ENCODE results near the gene POLR1A.

POLR1A gene

GRCh38 chr2:86036669-86037138 is 69.0 kb downstream of the POLR1A start:
- DNase-seq: no peak

- DNase-seq: no peak
Measured at GRCh38 chr2:86035883-86036668, 69.6 kb downstream of the POLR1A start.

GRCh38 chr2:86035376-86035882 is 70.3 kb downstream of the POLR1A start:
- DNase-seq: no peak

GRCh38 chr2:86033751-86034692 is 71.7 kb downstream of the POLR1A start:
- DNase-seq: no peak

DNA sequence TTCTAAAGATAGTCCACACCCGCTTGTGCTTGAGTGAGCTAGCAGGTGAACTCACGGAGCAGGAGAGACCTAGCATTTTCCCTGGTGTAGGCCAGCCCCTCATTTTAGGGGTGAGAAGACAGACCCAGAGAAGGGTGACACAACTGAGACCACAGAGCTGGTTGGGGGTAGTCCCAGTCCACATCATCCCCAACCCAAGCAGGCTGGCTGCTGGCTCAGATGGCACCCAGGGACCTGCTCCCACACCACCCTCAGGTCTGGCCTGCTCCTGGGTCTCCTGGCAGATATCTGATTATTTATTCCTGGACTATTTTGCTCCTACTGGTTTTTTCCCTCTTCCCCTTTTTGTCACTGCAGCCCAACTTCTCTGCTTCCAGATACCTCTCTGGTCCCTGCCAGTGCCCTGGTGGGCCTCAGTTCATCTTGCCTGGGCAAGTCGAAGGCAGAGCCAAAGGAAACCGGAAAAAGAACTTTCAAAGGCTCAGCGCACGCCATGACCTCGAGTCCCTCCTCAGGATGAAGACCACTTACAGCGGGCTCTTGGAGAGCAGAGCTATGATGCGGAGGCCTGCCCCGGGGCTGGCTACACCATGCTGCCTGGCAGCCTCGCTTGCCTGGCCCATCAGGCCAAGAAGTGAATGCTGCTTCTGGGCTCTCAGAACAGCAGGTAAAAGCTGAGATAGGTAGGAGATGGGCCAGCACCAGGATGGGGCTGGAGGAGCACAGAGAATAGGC is 72.7 kb downstream of the POLR1A start:
- no peak for DNase-seq

DNA sequence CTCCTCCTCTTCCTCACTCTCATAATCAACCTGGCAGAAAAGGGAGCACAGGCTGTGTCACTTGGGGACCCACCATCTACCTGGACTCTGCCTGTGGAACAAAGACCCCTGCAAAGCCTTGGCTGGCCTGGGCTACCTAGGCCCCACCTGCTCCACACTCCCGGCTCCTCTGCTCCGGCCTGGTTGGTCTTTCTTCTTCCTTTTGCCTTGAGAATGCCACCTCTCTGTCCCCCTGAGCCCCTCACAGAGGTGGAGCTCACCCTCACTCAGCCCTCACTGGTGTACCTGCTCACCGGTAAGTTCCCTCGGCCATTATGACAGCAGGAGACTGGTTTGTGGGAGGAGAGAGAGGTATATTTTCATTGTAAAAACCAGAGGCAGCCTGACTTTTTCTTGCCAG is 74.1 kb downstream of the POLR1A start:
- DNase-seq: no peak

DNA sequence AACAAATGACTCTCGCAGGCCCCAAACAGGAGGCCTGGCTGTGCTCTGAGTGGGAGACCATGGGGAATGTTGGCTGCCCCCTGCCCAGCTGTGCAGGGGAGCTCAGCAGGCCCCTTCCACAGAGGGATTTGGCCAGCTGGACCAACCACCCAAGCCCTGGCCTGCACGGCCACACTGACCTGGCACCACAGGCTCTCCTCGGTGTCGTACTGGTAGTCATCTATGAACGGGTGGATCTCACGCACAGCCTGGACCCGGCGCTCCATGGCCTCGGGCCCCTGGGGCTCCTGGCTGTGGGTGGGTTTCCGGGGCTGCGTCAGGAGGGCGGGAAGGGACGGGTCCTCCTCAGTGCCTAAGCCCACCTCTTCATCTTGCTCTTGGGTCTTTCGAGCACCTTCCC is 74.5 kb downstream of the POLR1A start:
- no peak for DNase-seq

DNA sequence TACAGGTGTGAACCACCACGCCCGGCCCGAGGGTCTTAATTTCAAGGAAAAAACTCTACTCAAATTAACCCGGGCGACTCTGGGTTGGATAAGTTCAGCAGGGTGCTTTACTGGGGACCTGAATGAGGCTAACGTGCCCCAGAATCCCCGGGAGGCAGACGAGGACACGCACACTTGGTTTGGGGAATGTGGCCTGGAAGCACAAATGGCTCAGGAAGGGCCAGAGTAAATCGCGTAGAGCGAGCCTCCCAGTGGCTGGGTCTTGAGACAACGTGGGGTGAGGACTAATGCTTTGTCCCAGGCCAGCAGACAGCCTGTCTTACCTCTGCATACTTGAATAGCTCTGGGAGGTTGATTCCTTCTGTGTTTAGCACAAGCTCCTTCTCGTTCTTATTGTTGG is 75.8 kb downstream of the POLR1A start:
- DNase-seq: no peak

DNA sequence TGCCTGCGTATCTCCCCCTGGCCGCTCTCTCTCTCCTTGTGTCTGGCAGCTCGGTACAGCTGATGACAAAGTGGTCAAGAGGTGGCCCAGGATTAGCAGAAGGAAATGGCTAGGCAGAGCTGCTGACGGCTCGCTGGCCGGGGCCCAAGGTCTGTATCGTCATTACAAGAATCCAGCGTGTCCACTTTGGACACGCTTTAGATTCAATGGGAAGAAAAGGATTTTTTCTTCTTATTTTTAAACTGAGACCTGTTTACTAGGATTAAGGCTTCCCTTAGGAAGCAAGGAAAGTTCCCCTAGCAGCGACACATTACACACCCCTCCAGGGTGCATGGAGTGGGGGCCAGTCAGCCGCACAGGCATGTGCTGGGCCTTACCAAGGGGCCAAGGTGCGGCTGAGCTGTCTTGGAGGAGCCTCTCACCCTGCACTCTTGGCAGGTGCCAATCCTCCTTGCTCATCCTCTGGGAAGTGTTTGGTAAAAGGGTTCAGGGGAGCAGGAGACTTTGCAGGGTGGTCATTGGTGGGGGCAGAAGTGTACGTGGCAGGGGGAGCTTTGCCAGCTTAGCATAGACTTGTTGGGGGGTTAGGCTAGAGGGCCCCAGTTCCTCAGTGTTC is 76.8 kb downstream of the POLR1A start:
- DNase-seq: no peak

- no peak for DNase-seq
Measured at GRCh38 chr2:86027922-86028765, 77.5 kb downstream of the POLR1A start.

GRCh38 chr2:86027196-86027921 is 78.3 kb downstream of the POLR1A start:
- no peak for DNase-seq

DNA sequence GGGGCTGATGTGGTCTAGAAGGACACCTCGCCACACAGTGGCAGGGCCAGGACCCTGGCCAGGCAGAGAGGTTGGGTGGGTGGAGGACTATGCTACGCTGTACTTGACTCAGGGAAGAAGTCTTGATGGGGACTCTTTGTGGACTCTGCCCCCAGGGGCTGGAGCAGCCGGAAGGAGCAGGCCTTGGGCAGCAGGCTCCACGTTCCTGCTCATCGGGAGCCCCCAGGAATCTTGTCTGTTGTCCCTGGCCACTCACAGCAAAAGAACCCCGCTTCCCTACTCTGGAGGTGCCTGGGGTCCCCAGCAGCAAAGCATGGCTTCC is 79.0 kb downstream of the POLR1A start:
- no peak for DNase-seq

GRCh38 chr2:86025976-86026743 is 79.5 kb downstream of the POLR1A start:
- no peak for DNase-seq

- DNase-seq: no peak
Measured at GRCh38 chr2:86025229-86025820, 80.4 kb downstream of the POLR1A start.

GRCh38 chr2:86023366-86023712 is 82.3 kb downstream of the POLR1A start:
- no peak for DNase-seq

DNA sequence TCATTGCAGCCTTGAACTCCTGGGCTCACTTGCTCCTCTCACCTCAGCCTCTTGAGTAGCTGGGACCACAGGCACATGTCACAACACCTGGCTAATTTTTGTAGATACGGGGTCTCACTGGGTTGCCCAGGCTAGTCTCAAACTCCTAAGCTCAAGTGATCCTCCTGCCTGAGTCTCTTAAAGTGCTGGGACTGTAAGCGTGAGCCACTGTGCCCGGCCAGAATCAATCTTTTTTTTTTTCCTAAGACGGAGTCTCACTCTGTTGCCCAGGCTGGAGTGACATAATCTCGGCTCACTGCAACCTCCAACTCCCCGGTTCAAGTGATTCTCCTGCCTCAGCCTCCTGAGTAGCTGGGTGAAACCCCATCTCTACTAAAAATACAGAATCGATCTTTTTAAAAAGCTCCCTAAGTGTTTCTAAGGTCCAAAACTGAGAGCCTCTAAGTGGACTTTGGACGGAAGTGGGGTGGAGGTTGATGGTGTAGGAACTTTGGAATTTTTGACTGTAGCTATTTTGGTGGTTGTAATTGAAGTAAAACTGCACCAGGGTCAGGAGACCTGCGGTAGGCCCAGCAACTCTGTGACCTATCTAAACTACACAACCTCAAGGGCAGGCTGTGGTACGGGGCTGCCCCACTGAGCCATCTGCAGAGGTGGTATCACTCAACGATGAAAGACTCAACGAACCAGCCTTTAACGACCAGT is 82.9 kb downstream of the POLR1A start:
- DNase-seq: no peak

DNA sequence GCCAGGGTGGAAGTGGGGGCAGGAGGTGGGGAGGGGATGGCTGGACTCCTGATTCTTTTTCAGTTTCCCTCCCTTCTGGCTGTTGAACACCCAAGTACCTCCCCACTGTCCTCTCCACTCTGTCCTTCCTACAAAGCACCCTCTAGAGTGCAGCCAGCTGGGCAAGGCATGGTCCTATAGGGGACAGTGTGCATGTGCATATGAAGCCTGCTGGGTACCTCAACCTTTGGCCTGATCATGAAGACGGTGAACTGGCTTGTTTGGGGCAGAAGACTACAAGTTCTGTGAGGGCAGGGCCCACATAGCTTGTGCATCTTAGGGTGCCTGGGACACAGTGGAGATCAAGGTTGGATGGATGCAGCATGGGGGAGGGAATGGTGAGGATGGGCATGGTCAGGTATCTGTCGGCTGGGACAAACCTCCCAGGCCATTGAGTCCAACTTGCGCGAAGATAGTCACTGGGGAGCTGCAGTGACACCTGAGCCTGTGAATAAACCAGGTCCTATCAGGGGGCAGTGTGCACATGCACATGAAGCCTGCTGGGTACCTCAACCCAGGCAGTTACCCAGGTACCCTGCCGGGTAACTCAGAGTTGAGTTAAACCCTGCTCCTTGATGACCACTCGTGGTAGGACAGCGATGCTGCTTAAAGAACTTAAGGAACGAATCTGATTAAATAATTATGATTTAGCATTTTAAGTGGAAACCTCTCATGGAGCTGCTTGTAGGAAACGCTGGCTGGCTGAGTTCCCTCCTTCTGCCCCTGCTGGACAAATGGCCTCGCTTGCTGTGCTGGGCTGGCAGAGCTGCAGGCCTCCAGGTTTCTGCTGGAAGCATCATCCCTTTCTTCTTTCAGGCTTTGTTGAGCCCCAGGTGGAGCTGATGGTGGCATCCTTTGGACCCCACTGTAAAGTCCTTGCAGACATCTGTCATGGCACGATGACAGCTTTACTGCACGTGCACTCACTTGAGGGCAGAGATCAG is 84.0 kb downstream of the POLR1A start:
- no peak for DNase-seq

DNA sequence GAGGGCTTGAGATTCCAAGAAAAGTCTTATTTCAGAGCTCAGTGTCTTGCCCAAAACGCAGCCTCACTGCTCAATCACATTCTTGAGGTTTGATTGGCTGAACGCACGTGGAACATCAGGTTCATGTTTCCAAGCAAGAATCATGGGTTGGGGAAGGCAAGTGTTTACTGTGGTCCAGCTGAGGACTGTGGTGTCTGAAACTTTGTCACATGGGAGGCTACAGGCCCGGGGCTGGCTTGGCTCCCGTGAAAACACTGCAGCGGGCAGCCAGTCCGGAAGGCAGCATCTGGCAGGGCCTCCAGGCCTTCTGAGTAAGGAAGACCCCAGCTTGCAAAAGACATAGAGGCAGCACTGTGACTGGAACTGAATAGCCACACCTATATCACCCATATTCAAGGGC is 84.7 kb downstream of the POLR1A start:
- no peak for DNase-seq
